Upper lobe of left lung (tissue), 6 donors: ENCODE results near the gene PPP2R3B. TPM values are rescaled to one million over a fixed set of nuclear protein-coding genes. Genes with fewer than 3 reads are reported as not detected.

Experiments used
- ATAC-seq, 2 donors: fragments of 200-7000 bp; cut with Tn5 transposase; one replicate each; pipeline ENCODE4 v1.9.1; 2022; ENCODE audit warnings: mild to moderate bottlenecking in 2 of 2, moderate library complexity in 2 of 2; ENCODE audit not compliant: low FRiP score in 2 of 2
- DNase-seq, 2 donors: peaks; one replicate each; pipeline ENCODE4 v3.0.0-alpha.2; 2019 to 2020
- H3K27ac ChIP-seq, 4 donors: fragments of 200-600 bp; sonication (generic); one replicate each; pipeline ENCODE4 v1.5.1; 2016 to 2019
- H3K27me3 ChIP-seq, 4 donors: fragments of 200-600 bp; sonication (generic); one replicate each; pipeline ENCODE4 v1.5.1; 2017 to 2019
- H3K36me3 ChIP-seq, 4 donors: fragments of 200-600 bp; sonication (generic); one replicate each; pipeline ENCODE4 v1.5.1; 2016 to 2019
- H3K4me1 ChIP-seq, 4 donors: fragments of 200-600 bp; sonication (generic); one replicate each; pipeline ENCODE4 v1.5.1; 2018 to 2019
- H3K4me3 ChIP-seq, 4 donors: fragments of 200-600 bp; sonication (generic); one replicate each; pipeline ENCODE4 v1.5.1; 2017 to 2019; ENCODE audit warnings: mild to moderate bottlenecking in 2 of 4, moderate library complexity in 1 of 4
- H3K9me3 ChIP-seq, 4 donors: fragments of 200-600 bp; sonication (generic); one replicate each; pipeline ENCODE4 v1.5.1; 2018 to 2019
- EP300 ChIP-seq, 4 donors: sonication (generic); formaldehyde crosslinking; IDR thresholded peaks; one replicate each; pipeline ENCODE4 v1.5.1; 2017; ENCODE audit warnings: antibody characterized with exemption in 4 of 4, control low read depth in 2 of 4
- POLR2A ChIP-seq, 4 donors: fragments of 450-650 bp; IDR thresholded peaks; one replicate each; pipeline ENCODE4 v1.5.1; 2016 to 2017; ENCODE audit warnings: antibody characterized with exemption in 4 of 4, mild to moderate bottlenecking in 2 of 4
- POLR2AphosphoS5 ChIP-seq, 2 donors: sonication (generic); formaldehyde crosslinking; IDR thresholded peaks; one replicate each; pipeline ENCODE4 v1.5.1; 2017; ENCODE audit warnings: antibody characterized with exemption in 2 of 2
- whole genome bisulfite sequencing, 2 donors: methylation state at CpG; one replicate each; pipeline ENCODE4 v1.1.5; 2017 to 2018; 5-methylcytosine and 5-hydroxymethylcytosine counted together
- total RNA-seq, 6 donors: library from RNA; depleted of rRNA in 4 of 6; stranded (reverse); fragments of >200 nt in 4 of 6; gene quantifications; one replicate each; pipeline versions ENCODE4 v1.1.0 to v1.2.1, GENCODE V29; 2016 to 2021
- TF ChIP-seq, protein P1 (sequence below), 6 experiments: fragments of 450-650 bp in 4 of 6; fragments of 200-600 bp in 2 of 6; sonication (generic) in 2 of 6; IDR thresholded peaks; one replicate each; pipeline ENCODE4 v1.5.1; 2016 to 2019; ENCODE audit warnings: antibody characterized with exemption in 6 of 6
- donor health status: DM: no; HTN: no; CAD: no; lungs with moderate emphysema.
- donor health status: DM: no; HTN: yes; CAD: no; lungs with severe emphysema.

Gene PPP2R3B
- total RNA-seq, 6 donors from 2014 or later = 8.7 to 72.3 (median 15.1) TPM

DNA sequence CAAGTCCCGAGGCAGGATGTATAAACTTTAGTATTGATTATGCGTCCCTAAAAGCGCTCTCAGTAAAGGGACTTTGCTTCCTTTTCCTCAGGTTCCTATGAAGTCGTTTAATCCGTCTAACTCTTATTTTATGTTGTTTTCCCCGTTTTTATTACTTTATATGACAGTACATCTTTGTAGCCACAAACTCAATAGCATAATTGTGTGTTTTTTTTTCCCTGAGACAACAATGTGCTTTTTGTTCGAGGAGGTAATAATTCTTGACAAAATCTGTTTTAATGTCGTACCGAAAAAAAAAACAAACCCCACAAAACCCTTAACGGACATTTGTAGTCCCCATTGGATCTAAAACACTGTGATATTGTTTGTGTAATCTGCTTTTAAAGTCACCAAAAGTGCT lies 17.9 kb upstream of the PPP2R3B start:
- DNase-seq = no peak
- no peak for ATAC-seq
- Histone ChIP-seq H3K9me3 (no peaks in the 10 kb centered on the region), H3K36me3 (no peaks in the 10 kb centered on the region), H3K27me3 (no peaks in the 10 kb centered on the region), H3K4me3 (no peak overlapping the region), H3K27ac (no peak overlapping the region), H3K4me1 (no peaks in the 10 kb centered on the region)
- 89% methylated on average over 10 of the region's 10 CpGs for WGBS, 2 donors
- TF ChIP-seq, protein P1, sequence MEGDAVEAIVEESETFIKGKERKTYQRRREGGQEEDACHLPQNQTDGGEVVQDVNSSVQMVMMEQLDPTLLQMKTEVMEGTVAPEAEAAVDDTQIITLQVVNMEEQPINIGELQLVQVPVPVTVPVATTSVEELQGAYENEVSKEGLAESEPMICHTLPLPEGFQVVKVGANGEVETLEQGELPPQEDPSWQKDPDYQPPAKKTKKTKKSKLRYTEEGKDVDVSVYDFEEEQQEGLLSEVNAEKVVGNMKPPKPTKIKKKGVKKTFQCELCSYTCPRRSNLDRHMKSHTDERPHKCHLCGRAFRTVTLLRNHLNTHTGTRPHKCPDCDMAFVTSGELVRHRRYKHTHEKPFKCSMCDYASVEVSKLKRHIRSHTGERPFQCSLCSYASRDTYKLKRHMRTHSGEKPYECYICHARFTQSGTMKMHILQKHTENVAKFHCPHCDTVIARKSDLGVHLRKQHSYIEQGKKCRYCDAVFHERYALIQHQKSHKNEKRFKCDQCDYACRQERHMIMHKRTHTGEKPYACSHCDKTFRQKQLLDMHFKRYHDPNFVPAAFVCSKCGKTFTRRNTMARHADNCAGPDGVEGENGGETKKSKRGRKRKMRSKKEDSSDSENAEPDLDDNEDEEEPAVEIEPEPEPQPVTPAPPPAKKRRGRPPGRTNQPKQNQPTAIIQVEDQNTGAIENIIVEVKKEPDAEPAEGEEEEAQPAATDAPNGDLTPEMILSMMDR (IDR thresholded peaks at IDR 0.05) = no peak
- no peak for TF ChIP-seq POLR2AphosphoS5 (IDR thresholded peaks at IDR 0.05)
- no peak for TF ChIP-seq EP300 (IDR thresholded peaks at IDR 0.05)
- TF ChIP-seq POLR2A (IDR thresholded peaks at IDR 0.05) = no peak

DNA sequence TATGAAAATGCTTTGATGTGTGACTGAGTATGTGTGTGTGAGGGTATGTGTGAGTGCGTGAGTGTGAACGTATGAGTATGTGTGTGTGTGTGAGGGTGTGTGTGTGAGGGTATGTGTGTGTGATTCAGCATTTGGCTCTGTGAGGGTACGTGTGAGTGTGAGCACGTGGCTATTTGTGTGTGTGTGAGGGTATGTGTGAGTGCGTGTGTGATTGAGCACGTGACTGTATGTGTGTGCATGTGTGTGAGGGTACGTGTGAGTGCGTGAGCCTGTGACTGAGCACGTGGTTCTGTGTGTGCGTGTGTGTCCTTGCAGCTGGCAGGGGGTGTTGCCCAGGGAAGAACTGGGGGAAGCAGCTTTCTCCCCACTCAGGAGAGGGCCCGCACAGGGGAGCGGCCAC lies 16.1 kb upstream of the PPP2R3B start:
- TF ChIP-seq POLR2A (IDR thresholded peaks at IDR 0.05) (no peak), POLR2AphosphoS5 (IDR thresholded peaks at IDR 0.05) (no peak), EP300 (IDR thresholded peaks at IDR 0.05) (no peak)
- TF ChIP-seq, protein P1 (IDR thresholded peaks at IDR 0.05) = no peak
- ATAC-seq = peak in 1 of 2 donors; percentile 22
- 81 to 88% methylated on average over 11 to 12 of the region's 12 CpGs for WGBS, 2 donors
- no peak for DNase-seq
- Histone ChIP-seq H3K27ac (no peak overlapping the region), H3K9me3 (no peaks in the 10 kb centered on the region), H3K4me3 (no peak overlapping the region), H3K36me3 (no peaks in the 10 kb centered on the region), H3K4me1 (no peaks in the 10 kb centered on the region), H3K27me3 (no peaks in the 10 kb centered on the region)

DNA sequence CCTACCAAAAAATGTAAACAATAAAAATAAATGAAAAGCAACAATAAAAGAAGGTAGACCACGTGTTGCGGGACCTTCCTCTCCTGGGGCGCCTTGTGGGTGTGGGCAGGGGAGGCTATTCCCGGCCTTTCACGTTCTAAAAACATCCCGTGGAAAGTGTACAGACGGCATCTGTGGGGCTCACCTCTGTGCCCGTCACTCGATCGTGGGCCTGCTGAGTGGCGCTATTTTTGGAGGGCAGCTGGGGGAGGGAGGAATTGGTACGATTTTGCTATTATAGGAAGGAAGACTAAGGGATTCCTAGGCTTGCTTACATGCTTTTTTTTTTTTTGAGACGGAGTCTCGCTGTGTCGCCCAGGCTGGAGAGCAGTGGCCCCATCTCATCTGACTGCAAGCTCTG lies 13.6 kb upstream of the PPP2R3B start:
- Histone ChIP-seq H3K9me3 (no peaks in the 10 kb centered on the region), H3K36me3 (no peaks in the 10 kb centered on the region), H3K27me3 (no peaks in the 10 kb centered on the region), H3K4me1 (no peaks in the 10 kb centered on the region), H3K4me3 (no peak overlapping the region), H3K27ac (no peak overlapping the region)
- no peak for TF ChIP-seq POLR2AphosphoS5 (IDR thresholded peaks at IDR 0.05)
- TF ChIP-seq POLR2A (IDR thresholded peaks at IDR 0.05) = no peak
- TF ChIP-seq, protein P1 (IDR thresholded peaks at IDR 0.05) = no peak
- TF ChIP-seq EP300 (IDR thresholded peaks at IDR 0.05) = no peak
- DNase-seq (no peak), ATAC-seq (no peak)
- WGBS, 2 donors = 81 to 85% methylated on average over 15 of the region's 15 CpGs

DNA sequence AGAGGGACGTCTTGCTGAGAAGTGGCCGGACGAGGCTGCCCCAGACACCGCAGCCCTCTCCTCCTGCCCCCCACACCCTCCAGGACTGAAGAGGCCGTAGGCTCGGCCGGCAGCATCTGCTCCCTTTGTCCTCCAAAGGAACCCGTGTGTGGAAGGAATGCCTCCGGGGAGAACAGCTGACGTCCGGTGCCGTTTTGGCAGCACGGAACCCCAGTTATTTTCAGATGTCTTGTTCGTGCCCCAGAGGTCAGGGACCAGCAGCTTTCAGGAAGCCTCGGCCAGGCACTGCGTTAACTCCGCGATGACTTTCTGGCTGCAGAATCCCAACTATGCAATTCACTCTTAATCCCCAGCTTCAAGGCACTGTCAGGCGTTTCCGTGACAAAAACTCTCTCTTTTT lies 10.9 kb upstream of the PPP2R3B start:
- Histone ChIP-seq H3K27ac (no peak overlapping the region), H3K36me3 (no peaks in the 10 kb centered on the region), H3K4me3 (no peak overlapping the region), H3K4me1 (no peaks in the 10 kb centered on the region), H3K9me3 (no peaks in the 10 kb centered on the region), H3K27me3 (no peaks in the 10 kb centered on the region)
- ATAC-seq (no peak), DNase-seq (no peak)
- 32 to 60% methylated on average over 19 to 20 of the region's 20 CpGs for WGBS, 2 donors
- TF ChIP-seq EP300 (IDR thresholded peaks at IDR 0.05) = no peak
- no peak for TF ChIP-seq POLR2AphosphoS5 (IDR thresholded peaks at IDR 0.05)
- TF ChIP-seq, protein P1 (IDR thresholded peaks at IDR 0.05) = no peak
- TF ChIP-seq POLR2A (IDR thresholded peaks at IDR 0.05) = no peak

DNA sequence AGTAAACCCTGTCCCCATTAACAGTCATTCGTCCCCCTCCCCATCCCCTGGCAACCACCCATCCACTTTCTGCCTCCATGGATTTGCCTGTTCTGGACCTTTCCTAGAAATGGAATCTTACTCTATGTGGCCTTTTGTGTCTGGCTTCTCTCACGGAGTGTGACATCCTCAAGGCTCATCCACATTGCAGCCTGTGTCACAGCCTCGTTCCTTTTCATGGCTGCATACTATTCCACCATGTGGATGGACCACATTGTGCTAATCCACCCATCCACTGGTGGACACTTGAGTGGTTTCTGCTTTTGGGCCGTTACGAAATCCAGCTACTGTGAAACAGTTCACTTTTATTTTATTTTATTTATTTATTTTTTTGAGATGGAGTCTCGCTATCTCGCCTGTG lies 8.1 kb upstream of the PPP2R3B start:
- Histone ChIP-seq H3K36me3 (no peaks in the 10 kb centered on the region), H3K27ac (no peak overlapping the region), H3K4me1 (no peaks in the 10 kb centered on the region), H3K4me3 (no peak overlapping the region), H3K9me3 (no peaks in the 10 kb centered on the region), H3K27me3 (no peaks in the 10 kb centered on the region)
- DNase-seq = no peak
- WGBS, 2 donors = 95 to 98% methylated on average over 6 to 7 of the region's 7 CpGs
- TF ChIP-seq EP300 (IDR thresholded peaks at IDR 0.05) = no peak
- TF ChIP-seq POLR2A (IDR thresholded peaks at IDR 0.05) = no peak
- TF ChIP-seq POLR2AphosphoS5 (IDR thresholded peaks at IDR 0.05) = no peak
- TF ChIP-seq, protein P1 (IDR thresholded peaks at IDR 0.05) = no peak
- no peak for ATAC-seq
